Measurements from ENCODE around the gene SLC17A3. TPM values are rescaled to one million over a fixed set of nuclear protein-coding genes. Genes with fewer than 3 reads are reported as not detected.

SLC17A3 gene
- total RNA-seq, 2 experiments from 2014 or later: not detected

- ChIA-PET POLR2A (no interaction called here), CTCF (no interaction called here)
These were observed 18.8 kb upstream of the SLC17A3 start for GRCh38 chr6:25892877-25893276.

GRCh38 chr6:25889877-25890853, 16.1 kb upstream of the SLC17A3 start:
- CTCF ChIA-PET: interaction anchor here (0.6 kb wide), 1 partner anchor 100 kb away, joined by 3 read pairs; no protein-coding TSS in a partner anchor
- POLR2A ChIA-PET: no interaction called here

GRCh38 chr6:25888626-25889025, 14.6 kb upstream of the SLC17A3 start:
- POLR2A ChIA-PET: no interaction called here
- CTCF ChIA-PET: no interaction called here

- ChIA-PET POLR2A (no interaction called here), CTCF (no interaction called here)
These were observed 12.0 kb upstream of the SLC17A3 start for GRCh38 chr6:25886066-25886465.

- POLR2A ChIA-PET: no interaction called here
- CTCF ChIA-PET: no interaction called here
These were observed 9.9 kb upstream of the SLC17A3 start for GRCh38 chr6:25883991-25884390.

GRCh38 chr6:25883536-25883935, 9.5 kb upstream of the SLC17A3 start:
- CTCF ChIA-PET: no interaction called here
- POLR2A ChIA-PET: no interaction called here

- CTCF ChIA-PET: no interaction called here
- POLR2A ChIA-PET: interaction anchor here (0.6 kb wide), 1 partner anchor 292 kb away, joined by 3 read pairs; no protein-coding TSS in a partner anchor
These were observed 8.0 kb upstream of the SLC17A3 start for GRCh38 chr6:25882051-25882496.

GRCh38 chr6:25880601-25881000, 6.6 kb upstream of the SLC17A3 start:
- ChIA-PET CTCF (no interaction called here), POLR2A (no interaction called here)

- ChIA-PET CTCF (no interaction called here), POLR2A (no interaction called here)
These were observed 4.8 kb upstream of the SLC17A3 start for GRCh38 chr6:25878721-25879322.

GRCh38 chr6:25875926-25876602, 2.0 kb upstream of the SLC17A3 start:
- CTCF ChIA-PET: interaction anchor here (0.6 kb wide), 1 partner anchor 261 kb away, joined by 3 read pairs; no protein-coding TSS in a partner anchor
- POLR2A ChIA-PET: no interaction called here

- ChIA-PET CTCF (interaction anchor here (0.6 kb wide), 1 partner anchor 260 kb away, joined by 3 read pairs; no protein-coding TSS in a partner anchor), POLR2A (no interaction called here)
These were observed 1.5 kb upstream of the SLC17A3 start for GRCh38 chr6:25875563-25875905.

GRCh38 chr6:25874822-25875562, 949 bp upstream of the SLC17A3 start:
- ChIA-PET CTCF (interaction anchor here (1.3 kb wide), 1 partner anchor 155 kb away, joined by 3 read pairs; no protein-coding TSS in a partner anchor), POLR2A (no interaction called here)

GRCh38 chr6:25872814-25873213, 1.2 kb downstream of the SLC17A3 start:
- ChIA-PET POLR2A (no interaction called here), CTCF (interaction anchor here (1.0 kb wide), 1 partner anchor 13 kb away, joined by 3 read pairs; no protein-coding TSS in a partner anchor)

- ChIA-PET POLR2A (no interaction called here), CTCF (no interaction called here)
These were observed 4.2 kb downstream of the SLC17A3 start for GRCh38 chr6:25869840-25870239.

GRCh38 chr6:25868436-25869183, 5.4 kb downstream of the SLC17A3 start:
- ChIA-PET CTCF (no interaction called here), POLR2A (no interaction called here)

- ChIA-PET POLR2A (no interaction called here), CTCF (interaction anchor here (1.0 kb wide), 1 partner anchor 643 kb away, joined by 3 read pairs; no protein-coding TSS in a partner anchor)
These were observed 8.0 kb downstream of the SLC17A3 start for GRCh38 chr6:25866011-25866410.

GRCh38 chr6:25863360-25863759, 10.7 kb downstream of the SLC17A3 start:
- POLR2A ChIA-PET: no interaction called here
- CTCF ChIA-PET: no interaction called here

GRCh38 chr6:25862199-25862598, 11.8 kb downstream of the SLC17A3 start:
- POLR2A ChIA-PET: no interaction called here
- CTCF ChIA-PET: no interaction called here

GRCh38 chr6:25852756-25853155, 21.3 kb downstream of the SLC17A3 start:
- CTCF ChIA-PET: interaction anchor here (0.7 kb wide), 1 partner anchor 140 kb away, joined by 3 read pairs; no protein-coding TSS in a partner anchor
- POLR2A ChIA-PET: no interaction called here

All from activated CD8-positive, alpha-beta memory T cell treated with anti-CD3 and anti-CD28 coated beads for 36 hours (primary cell).